ENCODE data around the gene CNR2.

CNR2 gene

DNA sequence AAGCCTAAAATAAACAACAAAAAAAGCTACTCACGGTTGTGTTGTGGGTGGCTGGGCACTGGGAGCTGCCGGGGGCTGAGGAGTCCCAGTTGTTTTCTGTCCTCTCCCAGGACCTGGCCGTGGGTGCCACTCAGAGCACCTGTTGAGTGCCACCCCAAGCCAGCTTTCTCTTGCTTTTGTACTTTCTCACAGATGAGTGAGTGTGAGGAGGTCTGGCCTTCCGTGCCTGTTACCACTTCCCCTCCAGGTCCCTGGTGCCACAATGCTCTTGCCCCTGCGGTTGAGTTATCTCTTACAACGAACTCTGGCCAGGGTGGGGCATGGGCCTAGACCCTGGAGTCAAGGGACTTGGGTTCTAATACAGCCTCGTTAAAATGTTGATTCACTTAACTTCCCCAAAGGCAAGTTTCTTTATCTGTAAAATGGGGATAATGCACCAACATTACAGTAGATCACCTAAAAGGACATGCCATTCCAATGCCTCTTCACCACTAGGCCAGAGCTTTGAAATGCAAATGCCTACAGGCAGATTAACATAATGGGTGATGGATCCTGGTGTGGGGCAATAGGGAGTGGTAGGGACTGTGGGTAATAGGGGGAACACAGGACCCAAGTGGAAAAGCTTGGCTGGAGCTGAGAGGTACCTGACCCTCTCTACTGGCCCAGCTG lies at the start of gene CNR2:
Gene CNR2 (minus strand): TSS at position 151 of the 669 bp plus-strand sequence. CDS start 37,745 bp downstream, outside the sequence.
- no peak for TF ChIP-seq GATA1 (IDR thresholded peaks at IDR 0.05; ENCODE audit: low read depth, low read length)
- TF ChIP-seq POLR2A (IDR thresholded peaks at IDR 0.05; ENCODE audit: low read length), result no peak
- no peak for DNase-seq

DNA sequence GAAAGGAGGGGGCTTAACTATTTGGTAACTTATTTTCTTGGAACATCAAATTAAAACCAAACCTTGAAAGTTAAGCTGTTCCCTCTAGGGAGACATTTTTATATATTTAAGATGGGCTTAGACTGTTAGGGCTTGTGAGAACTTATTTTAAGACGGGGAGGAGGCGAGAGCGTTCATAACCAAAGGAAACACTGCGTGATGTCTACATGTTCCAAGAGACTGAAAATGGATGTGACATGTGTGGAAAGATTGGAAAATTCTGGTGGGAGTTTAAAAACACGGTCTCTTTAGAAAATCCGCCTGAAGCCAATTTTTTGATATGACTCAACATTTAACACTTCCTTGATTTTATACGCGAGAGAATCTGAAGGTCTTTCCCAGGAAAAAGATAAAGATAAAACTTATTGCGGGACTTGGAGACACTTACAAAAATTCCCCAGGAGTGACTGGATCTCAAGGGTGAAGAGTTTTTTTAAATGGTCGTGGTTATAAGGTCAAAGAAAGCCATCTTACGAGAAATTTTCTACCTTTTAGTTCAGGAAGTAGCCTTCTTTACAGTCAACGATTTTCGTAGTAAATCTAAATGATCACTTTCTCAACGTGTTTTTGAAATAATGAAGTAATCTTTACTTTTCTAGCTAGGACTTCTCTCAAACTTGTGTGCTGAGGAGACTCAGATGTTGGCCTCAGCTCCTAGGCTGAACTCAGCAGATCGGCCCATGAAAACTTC lies 47.3 kb upstream of the CNR2 start:
- no peak for DNase-seq
- no peak for TF ChIP-seq POLR2A (IDR thresholded peaks at IDR 0.05; ENCODE audit: low read length)
- no peak for TF ChIP-seq GATA1 (IDR thresholded peaks at IDR 0.05; ENCODE audit: low read depth, low read length)

DNA sequence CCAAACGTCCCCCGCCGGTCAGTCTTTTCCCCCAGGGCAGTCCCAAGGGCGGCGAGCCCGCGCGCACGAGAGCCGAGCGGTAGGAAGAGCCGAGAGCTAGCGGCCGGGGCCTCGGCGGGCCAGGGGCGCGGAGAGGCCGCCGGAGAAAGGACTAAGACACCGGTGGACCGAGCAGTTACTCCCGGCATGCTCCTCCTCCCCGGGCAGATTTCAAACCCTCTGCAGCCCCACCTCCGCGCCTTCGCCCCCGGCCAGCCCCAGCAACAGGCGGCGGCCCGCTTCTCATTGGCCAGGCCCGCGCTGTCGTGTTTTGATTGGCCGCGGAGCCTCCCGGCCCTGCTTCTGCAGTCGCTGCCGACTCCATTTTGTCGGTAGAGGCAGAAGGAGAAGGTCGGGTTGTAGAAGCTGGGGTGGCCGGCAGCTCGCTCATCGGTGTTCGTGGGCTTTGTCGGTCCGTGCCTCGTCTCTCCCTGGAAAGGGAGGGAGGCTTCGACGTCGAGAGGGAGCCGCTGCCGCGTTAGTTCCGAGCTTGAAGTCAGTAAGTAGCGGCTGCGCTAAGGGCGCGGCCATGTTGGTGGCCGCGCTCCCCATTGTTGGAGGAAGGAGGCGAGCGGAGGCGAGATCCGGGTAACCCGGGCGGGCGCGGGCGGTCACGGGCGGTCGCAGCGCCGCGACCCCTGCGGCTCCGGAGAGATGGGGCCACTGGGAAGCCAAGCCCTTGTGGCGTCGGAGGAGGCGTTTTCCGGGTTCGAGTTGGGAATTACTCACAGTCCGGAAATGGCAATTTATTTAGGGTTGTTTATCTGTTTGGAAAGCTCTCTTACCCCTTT lies 46.5 kb upstream of the CNR2 start, which contains the start of gene PNRC2:
Gene PNRC2 (plus strand): TSS at position 368 of the 830 bp plus-strand sequence. CDS start 1,630 bp downstream, outside the sequence.
- TF ChIP-seq GATA1 (IDR thresholded peaks at IDR 0.05; ENCODE audit: low read depth, low read length) (no peak), POLR2A (IDR thresholded peaks at IDR 0.05; ENCODE audit: low read length) (peak; percentile 98)

DNA sequence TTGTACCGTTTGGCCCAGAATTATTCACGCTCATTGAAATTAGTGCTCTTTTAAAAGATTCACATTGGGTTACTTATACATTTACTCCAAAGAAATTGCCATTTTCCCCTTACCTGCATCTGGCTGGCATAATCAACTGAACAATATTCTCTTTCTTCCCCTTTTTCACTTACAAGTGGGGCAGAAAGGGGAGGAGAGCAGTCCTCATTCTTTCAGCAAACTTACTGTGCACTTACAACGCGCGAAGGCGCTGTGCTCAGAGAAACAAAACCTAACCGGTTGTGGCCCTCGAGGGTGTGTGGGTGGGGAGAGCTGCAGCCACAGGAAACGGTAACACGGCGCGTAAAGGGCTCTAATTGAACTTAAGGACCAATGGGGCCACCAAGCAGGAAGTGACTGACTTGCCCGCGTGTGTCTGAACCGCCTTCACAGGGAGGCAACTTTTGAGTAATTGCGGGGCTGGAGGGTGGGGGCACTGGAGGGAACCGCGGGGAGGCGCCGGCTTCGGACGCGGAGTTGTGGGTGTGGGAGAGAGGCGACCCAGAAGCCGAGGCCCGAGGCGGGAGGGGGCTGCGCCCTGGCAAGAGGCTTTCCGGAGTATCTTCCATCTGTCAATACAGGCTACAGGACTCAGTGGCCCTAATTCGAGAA lies 45.8 kb upstream of the CNR2 start:
- TF ChIP-seq POLR2A (IDR thresholded peaks at IDR 0.05; ENCODE audit: low read length), result no peak
- no peak for TF ChIP-seq GATA1 (IDR thresholded peaks at IDR 0.05; ENCODE audit: low read depth, low read length)
- peak; percentile 95 to 97 for DNase-seq

More for the DNA sequence above, 46.5 kb upstream of the CNR2 start, which contains the start of gene PNRC2:
- DNase-seq, result peak; percentile 96 to 98

- peak in 1 of 2 experiments; percentile 34 for DNase-seq
These were observed 45.1 kb upstream of the CNR2 start for GRCh38 chr1:23958040-23958809.

- TF ChIP-seq POLR2A (IDR thresholded peaks at IDR 0.05; ENCODE audit: low read length) (no peak), GATA1 (IDR thresholded peaks at IDR 0.05; ENCODE audit: low read depth, low read length) (no peak)
- DNase-seq, result no peak
These were observed 43.9 kb upstream of the CNR2 start for GRCh38 chr1:23957096-23957495.

DNA sequence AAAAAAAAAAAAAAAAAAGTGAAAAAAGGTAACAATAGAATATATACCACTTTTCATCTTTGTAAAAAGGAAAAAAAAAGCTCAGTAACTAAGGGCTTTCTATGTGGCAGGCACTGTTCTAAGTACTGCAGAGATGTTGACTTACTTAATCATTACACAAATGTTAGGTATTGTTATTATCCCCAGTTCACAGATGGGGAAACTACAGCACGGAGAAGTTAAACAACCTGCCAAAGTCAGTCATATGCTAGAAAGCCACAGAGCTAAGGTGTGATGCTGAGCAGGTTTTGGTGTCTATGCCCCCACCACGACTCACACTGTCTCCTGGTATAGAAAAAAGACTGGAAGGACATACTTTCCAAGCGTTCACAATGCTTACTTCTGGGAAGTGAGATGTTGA lies 39.9 kb upstream of the CNR2 start:
- DNase-seq, result no peak
- no peak for TF ChIP-seq GATA1 (IDR thresholded peaks at IDR 0.05; ENCODE audit: low read depth, low read length)
- TF ChIP-seq POLR2A (IDR thresholded peaks at IDR 0.05; ENCODE audit: low read length), result no peak

DNA sequence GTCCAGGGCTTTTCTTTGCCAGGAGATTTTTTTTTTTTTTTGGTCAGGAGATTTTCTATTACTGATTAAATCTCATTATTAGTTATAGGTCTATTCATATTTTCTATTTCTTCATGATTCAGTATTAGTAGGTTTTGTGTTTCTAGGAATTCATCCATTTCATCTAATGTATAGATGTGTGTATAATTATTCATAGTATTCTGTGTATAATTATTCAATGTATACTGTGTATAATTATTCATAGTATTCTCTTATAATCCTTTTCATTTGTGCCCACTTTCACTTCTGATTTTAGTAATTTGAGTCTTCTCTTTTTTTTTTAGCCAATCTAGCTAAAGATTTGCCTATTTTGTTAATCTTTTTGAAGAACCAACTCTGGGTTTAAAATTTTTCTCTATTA lies 34.2 kb upstream of the CNR2 start:
- TF ChIP-seq GATA1 (IDR thresholded peaks at IDR 0.05; ENCODE audit: low read depth, low read length) (no peak), POLR2A (IDR thresholded peaks at IDR 0.05; ENCODE audit: low read length) (no peak)
- no peak for DNase-seq

GRCh38 chr1:23936481-23937176 lies 23.5 kb upstream of the CNR2 start:
- no peak for TF ChIP-seq GATA1 (IDR thresholded peaks at IDR 0.05; ENCODE audit: low read depth, low read length)
- DNase-seq, result no peak

- DNase-seq, result no peak
- TF ChIP-seq POLR2A (IDR thresholded peaks at IDR 0.05; ENCODE audit: low read length) (no peak), GATA1 (IDR thresholded peaks at IDR 0.05; ENCODE audit: low read depth, low read length) (no peak)
These were observed 18.3 kb upstream of the CNR2 start for GRCh38 chr1:23931491-23931880.

GRCh38 chr1:23930861-23931490 lies 17.8 kb upstream of the CNR2 start:
- TF ChIP-seq POLR2A (IDR thresholded peaks at IDR 0.05; ENCODE audit: low read length), result no peak
- TF ChIP-seq GATA1 (IDR thresholded peaks at IDR 0.05; ENCODE audit: low read depth, low read length), result no peak
- no peak for DNase-seq

GRCh38 chr1:23930270-23930669 lies 17.1 kb upstream of the CNR2 start:
- no peak for DNase-seq
- no peak for TF ChIP-seq POLR2A (IDR thresholded peaks at IDR 0.05; ENCODE audit: low read length)
- no peak for TF ChIP-seq GATA1 (IDR thresholded peaks at IDR 0.05; ENCODE audit: low read depth, low read length)

Measured in erythroblast (primary cell).